Prostate gland (tissue), 2 donors: ENCODE results near the gene BIRC5. TPM values are rescaled to one million over a fixed set of nuclear protein-coding genes. Genes with fewer than 3 reads are reported as not detected.
A peak's percentile ranks its signal among the peaks of the same experiment; 100 is the strongest.

Source experiments
- DNase-seq: peaks from one replicate; pipeline ENCODE4 v3.0.0-alpha.2; 2019; ENCODE audit warnings: low spot score
- H3K27ac ChIP-seq, 2 donors: fragments of 200-600 bp; sonication (generic); 2 replicates each; pipeline ENCODE4 v1.5.1; 2017 to 2019
- H3K27me3 ChIP-seq: fragments of 200-600 bp; sonication (generic); replicated peaks from 2 replicates; pipeline ENCODE4 v1.5.1; 2019; ENCODE audit not compliant: insufficient read depth
- H3K36me3 ChIP-seq, 2 donors: fragments of 200-600 bp; sonication (generic); 1 replicate in 1 of 2; 2 replicates in 1 of 2; pipeline versions ENCODE4 v1.5.1 to v1.8.1; 2017 to 2019
- H3K4me1 ChIP-seq: fragments of 200-600 bp; sonication (generic); replicated peaks from 2 replicates; pipeline ENCODE4 v1.5.1; 2019
- H3K4me3 ChIP-seq, 2 donors: fragments of 200-600 bp; sonication (generic); 2 replicates each; pipeline ENCODE4 v1.5.1; 2017 to 2019
- H3K9me3 ChIP-seq: fragments of 200-600 bp; sonication (generic); 2 replicates; pipeline ENCODE4 v1.5.1; 2017
- CTCF ChIP-seq, 4 experiments: fragments of 200-600 bp in 2 of 4; fragments of 450-650 bp in 2 of 4; sonication (generic) in 2 of 4; IDR thresholded peaks; 1 replicate in 3 of 4; 2 replicates in 1 of 4; pipeline ENCODE4 v1.5.1; 2016 to 2019; ENCODE audit warnings: antibody characterized with exemption in 4 of 4, mild to moderate bottlenecking in 2 of 4, moderate library complexity in 2 of 4
- POLR2A ChIP-seq: fragments of 450-650 bp; IDR thresholded peaks from one replicate; pipeline ENCODE4 v1.6.1; 2016; ENCODE audit warnings: antibody characterized with exemption, mild to moderate bottlenecking
- POLR2AphosphoS5 ChIP-seq: sonication (generic); formaldehyde crosslinking; IDR thresholded peaks from one replicate; pipeline ENCODE4 v1.6.1; 2017; ENCODE audit warnings: antibody characterized with exemption
- WGBS: methylation state at CpG from one replicate; pipeline ENCODE4 v1.1.5; 2018; 5-methylcytosine and 5-hydroxymethylcytosine counted together
- intact Hi-C: fragments of 100-400 bp; cut with DNase I; formaldehyde crosslinking; loops from one replicate; pipeline ENCODE4 v1.14.2; 2022
- total RNA-seq, 2 donors: library from RNA; depleted of rRNA; stranded (reverse); fragments of >200 nt; gene quantifications; one replicate each; pipeline ENCODE4 v1.1.0, GENCODE V29; 2016

BIRC5 gene
- total RNA-seq, 2 donors from 2014 or later: 4.6 to 7.0 TPM

GRCh38 chr17:78196716-78197115, 17.3 kb upstream of the BIRC5 start:
- WGBS: 79% methylated on average over 5 of the region's 5 CpGs
- Histone ChIP-seq H3K36me3 (no peaks in the 10 kb centered on the region), H3K4me3 (no peak overlapping the region), H3K4me1 (peaks cover 8% of the 10 kb centered on the region), H3K9me3 (no peaks in the 10 kb centered on the region), H3K27me3 (no peaks in the 10 kb centered on the region), H3K27ac (no peak overlapping the region)
- DNase-seq: no peak
- TF ChIP-seq POLR2A: no peak
- no peak for TF ChIP-seq POLR2AphosphoS5
- no peak for TF ChIP-seq CTCF (IDR thresholded peaks at IDR 0.05)
- intact Hi-C loops: no loop called here

GRCh38 chr17:78197147-78197832, 16.8 kb upstream of the BIRC5 start:
- WGBS: 60% methylated on average over 9 of the region's 9 CpGs
- no peak for TF ChIP-seq POLR2A
- no peak for TF ChIP-seq POLR2AphosphoS5
- no peak for TF ChIP-seq CTCF (IDR thresholded peaks at IDR 0.05)
- intact Hi-C loops: no loop called here
- Histone ChIP-seq H3K36me3 (no peaks in the 10 kb centered on the region), H3K4me3 (no peak overlapping the region), H3K4me1 (peaks cover 8% of the 10 kb centered on the region), H3K27me3 (no peaks in the 10 kb centered on the region), H3K9me3 (no peaks in the 10 kb centered on the region), H3K27ac (no peak overlapping the region)
- no peak for DNase-seq

- H3K27me3 ChIP-seq: no peaks in the 10 kb centered on the region
- WGBS: 68% methylated on average over 6 of the region's 6 CpGs
- TF ChIP-seq POLR2AphosphoS5: no peak
- no peak for TF ChIP-seq CTCF (IDR thresholded peaks at IDR 0.05)
- TF ChIP-seq POLR2A: no peak
- no peaks in the 10 kb centered on the region for H3K36me3 ChIP-seq
- intact Hi-C loops: no loop called here
- no peaks in the 10 kb centered on the region for H3K9me3 ChIP-seq
- peaks cover 8% of the 10 kb centered on the region for H3K4me1 ChIP-seq
- DNase-seq: no peak
- no peak overlapping the region for H3K4me3 ChIP-seq
- peak overlapping the region; percentile 79 to 91 for H3K27ac ChIP-seq
Measured at GRCh38 chr17:78200451-78200850, 13.6 kb upstream of the BIRC5 start.

- no peaks in the 10 kb centered on the region for H3K36me3 ChIP-seq
- no peak overlapping the region for H3K27ac ChIP-seq
- DNase-seq: no peak
- H3K27me3 ChIP-seq: no peaks in the 10 kb centered on the region
- no peak overlapping the region for H3K4me3 ChIP-seq
- intact Hi-C loops: no loop called here
- WGBS: 90% methylated on average over 8 of the region's 8 CpGs
- H3K9me3 ChIP-seq: no peaks in the 10 kb centered on the region
- H3K4me1 ChIP-seq: peaks cover 8% of the 10 kb centered on the region
- TF ChIP-seq POLR2AphosphoS5 (no peak), POLR2A (no peak), CTCF (IDR thresholded peaks at IDR 0.05) (no peak)
Measured at GRCh38 chr17:78202666-78203065, 11.4 kb upstream of the BIRC5 start.

GRCh38 chr17:78204387-78205123, 9.5 kb upstream of the BIRC5 start:
- 91% methylated on average over 22 of the region's 22 CpGs for WGBS
- H3K4me3 ChIP-seq: no peak overlapping the region
- H3K27me3 ChIP-seq: no peaks in the 10 kb centered on the region
- no peak for DNase-seq
- H3K36me3 ChIP-seq: no peaks in the 10 kb centered on the region
- H3K4me1 ChIP-seq: peaks cover 4% of the 10 kb centered on the region
- H3K27ac ChIP-seq: no peak overlapping the region
- TF ChIP-seq CTCF (IDR thresholded peaks at IDR 0.05) (no peak), POLR2A (no peak), POLR2AphosphoS5 (no peak)
- intact Hi-C loops: no loop called here
- no peaks in the 10 kb centered on the region for H3K9me3 ChIP-seq
